ENCODE data around the gene LYPD6. TPM values are rescaled to one million over a fixed set of nuclear protein-coding genes. Genes with fewer than 3 reads are reported as not detected.
"Not testable (repeated sequence)": the region's sequence is repeated elsewhere in the genome, so short reads cannot be mapped to it uniquely, and the experiment has no call there.

The LYPD6 gene
- total and polyA plus RNA-seq, 9 of the 15 experiments (the other 6 are each of a cell fraction or from before 2014, with no cell fraction given) = not detected

- no peak for TF ChIP-seq MITF (IDR thresholded peaks at IDR 0.05)
- TF ChIP-seq ATF1 (CRISPR knock-in tag; IDR thresholded peaks at IDR 0.05) = no peak
- TF ChIP-seq ATF1 (tag; IDR thresholded peaks at IDR 0.05) = no peak
These were observed 14.9 kb upstream of the LYPD6 start (continued) for GRCh38 chr2:149315461-149315860.

- H3K36me3 ChIP-seq (ENCODE audit: control insufficient read depth, insufficient read depth, low read length); H3K9me3 ChIP-seq (replicated peaks; ENCODE audit: control insufficient read depth, insufficient read depth, low read depth, low read length); H3K9ac ChIP-seq (ENCODE audit: insufficient read depth in 1 of 2, low read depth in 2 of 2, low read length in 2 of 2); H3K79me2 ChIP-seq (ENCODE audit: control insufficient read depth, insufficient read depth, low read length); H3K4me2 ChIP-seq (ENCODE audit: insufficient read depth, low read length); H3K4me3 ChIP-seq; H4K20me1 ChIP-seq (replicated peaks; ENCODE audit: control insufficient read depth, insufficient read depth, low read length); BruUV-seq (replicated peaks); CTCF ChIA-PET (ENCODE audit: low intra/inter-chr PET ratio); DNase-seq (ENCODE audit: extremely low read depth in 1 of 4, low spot score in 3 of 4); in situ Hi-C loops (cut with MboI); ATAC-seq; H3K27ac ChIP-seq (ENCODE audit: extremely low read depth, low read depth, low read length); H3K4me1 ChIP-seq (replicated peaks in 1 of 2; ENCODE audit: control insufficient read depth in 2 of 2, insufficient read depth in 2 of 2, low read length in 2 of 2); H3K9me1 ChIP-seq (ENCODE audit: control insufficient read depth, insufficient read depth, low read length); H2AFZ ChIP-seq (ENCODE audit: low read depth, low read length); FAIRE-seq; H3K27me3 ChIP-seq (ENCODE audit: control insufficient read depth in 2 of 2, insufficient read depth in 2 of 2, low read length in 2 of 2); POLR2A ChIA-PET: not testable (repeated sequence)
- intact Hi-C loops (cut with micrococcal nuclease) = loop anchor here (10.0 kb wide), 1 partner anchor 246 kb away; no protein-coding TSS in a partner anchor
- 5% methylated on average over 2 of the region's 3 CpGs for WGBS (ENCODE audit: insufficient coverage, low coverage, missing lambda C conversion rate)
- peak; percentile 63; the same call in 1 of the 2 replicates for TF ChIP-seq NFIC (IDR thresholded peaks at IDR 0.05)
These were observed 11.8 kb upstream of the LYPD6 start for GRCh38 chr2:149318566-149318965.
